Measurements from ENCODE around the gene EML2. TPM values are rescaled to one million over a fixed set of nuclear protein-coding genes. Genes with fewer than 3 reads are reported as not detected.

Gene EML2
- total RNA-seq, 1 donor from 2014 or later, result 24.6 TPM

DNA sequence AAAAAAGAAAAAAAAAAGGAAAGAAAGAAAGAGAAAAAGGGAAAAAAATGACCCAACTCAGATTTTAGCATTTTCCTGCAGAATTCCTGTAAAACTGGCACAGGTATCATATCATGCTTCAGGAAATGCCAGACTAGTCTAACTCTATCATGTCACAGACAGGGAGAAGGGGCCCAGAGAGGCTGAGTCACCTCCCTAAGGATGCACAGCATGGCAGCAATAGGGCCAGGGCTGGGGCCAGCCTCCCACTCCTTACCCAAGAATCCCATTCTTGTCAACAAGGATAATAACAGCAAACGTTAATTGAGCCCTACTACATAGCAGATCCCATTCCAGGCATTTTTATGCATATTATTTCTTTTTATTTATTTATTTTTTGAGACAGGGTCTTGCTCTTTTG is 45.7 kb downstream of the EML2 start:
- no peaks in the 10 kb centered on the region for H3K79me2 ChIP-seq (ENCODE audit: insufficient read depth, low read length)
- Mint-ChIP-seq H3K4me1 (ENCODE audit: low read depth, unreplicated experiment) (peaks cover 3% of the 10 kb centered on the region), H3K4me3 (ENCODE audit: unreplicated experiment) (no peak overlapping the region), H3K27me3 (ENCODE audit: low read depth, unreplicated experiment) (peaks cover 12% of the 10 kb centered on the region), H3K36me3 (ENCODE audit: low read depth, unreplicated experiment) (no peaks in the 10 kb centered on the region), H3K9me3 (ENCODE audit: unreplicated experiment) (peaks cover 2% of the 10 kb centered on the region), H3K27ac (ENCODE audit: unreplicated experiment) (no peak overlapping the region)
- H3K27me3 ChIP-seq (ENCODE audit: insufficient read depth, low read length), result peaks cover 6% of the 10 kb centered on the region
- H3K9me3 ChIP-seq (ENCODE audit: insufficient read depth, low read depth, low read length), result no peaks in the 10 kb centered on the region
- H4K20me1 ChIP-seq (ENCODE audit: insufficient read depth, low read length), result no peaks in the 10 kb centered on the region
- no peak overlapping the region for H3K9ac ChIP-seq (ENCODE audit: low read length)
- no peak overlapping the region for H3K27ac ChIP-seq (ENCODE audit: low read depth, low read length)
- H3K36me3 ChIP-seq (ENCODE audit: insufficient read depth, low read length), result no peaks in the 10 kb centered on the region
- H3K4me2 ChIP-seq (ENCODE audit: low read length), result no peak overlapping the region
- H3K4me3 ChIP-seq (ENCODE audit: insufficient read depth, low read depth, low read length), result no peak overlapping the region
- FAIRE-seq (no peak), DNase-seq (ENCODE audit: low read depth) (no peak)
- TF ChIP-seq, protein P1, sequence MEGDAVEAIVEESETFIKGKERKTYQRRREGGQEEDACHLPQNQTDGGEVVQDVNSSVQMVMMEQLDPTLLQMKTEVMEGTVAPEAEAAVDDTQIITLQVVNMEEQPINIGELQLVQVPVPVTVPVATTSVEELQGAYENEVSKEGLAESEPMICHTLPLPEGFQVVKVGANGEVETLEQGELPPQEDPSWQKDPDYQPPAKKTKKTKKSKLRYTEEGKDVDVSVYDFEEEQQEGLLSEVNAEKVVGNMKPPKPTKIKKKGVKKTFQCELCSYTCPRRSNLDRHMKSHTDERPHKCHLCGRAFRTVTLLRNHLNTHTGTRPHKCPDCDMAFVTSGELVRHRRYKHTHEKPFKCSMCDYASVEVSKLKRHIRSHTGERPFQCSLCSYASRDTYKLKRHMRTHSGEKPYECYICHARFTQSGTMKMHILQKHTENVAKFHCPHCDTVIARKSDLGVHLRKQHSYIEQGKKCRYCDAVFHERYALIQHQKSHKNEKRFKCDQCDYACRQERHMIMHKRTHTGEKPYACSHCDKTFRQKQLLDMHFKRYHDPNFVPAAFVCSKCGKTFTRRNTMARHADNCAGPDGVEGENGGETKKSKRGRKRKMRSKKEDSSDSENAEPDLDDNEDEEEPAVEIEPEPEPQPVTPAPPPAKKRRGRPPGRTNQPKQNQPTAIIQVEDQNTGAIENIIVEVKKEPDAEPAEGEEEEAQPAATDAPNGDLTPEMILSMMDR (IDR thresholded peaks at IDR 0.05; ENCODE audit: insufficient read depth, low read depth, low read length), result no peak
- TF ChIP-seq EZH2 (IDR thresholded peaks at IDR 0.05; ENCODE audit: insufficient read depth, low read length), result no peak
- H3K4me1 ChIP-seq (ENCODE audit: insufficient read depth, low read length), result peaks cover 2% of the 10 kb centered on the region
- H2AFZ ChIP-seq (ENCODE audit: low read depth, low read length), result no peak overlapping the region

DNA sequence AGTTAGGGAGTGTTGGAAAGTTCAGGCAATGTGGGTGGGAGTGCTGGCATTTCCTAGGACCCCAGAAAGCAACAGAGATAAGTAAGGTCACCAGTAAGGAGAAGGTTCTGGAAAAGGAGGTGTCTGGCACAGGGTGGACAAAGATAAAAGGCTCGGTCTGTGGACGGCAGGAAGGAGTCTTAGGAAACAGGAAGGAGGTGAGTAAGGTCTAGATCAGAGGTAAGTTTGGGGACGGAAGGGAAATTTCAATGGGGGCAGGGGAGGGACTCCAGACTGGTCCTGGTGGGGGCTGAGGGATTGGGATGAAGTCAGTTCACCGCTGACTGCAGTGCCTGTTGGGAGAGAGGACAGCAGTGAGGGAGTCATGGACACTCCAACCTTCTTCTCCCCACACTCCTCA is 46.8 kb downstream of the EML2 start:
- Histone ChIP-seq H3K9me3 (ENCODE audit: insufficient read depth, low read depth, low read length) (no peaks in the 10 kb centered on the region), H3K4me1 (ENCODE audit: insufficient read depth, low read length) (no peaks in the 10 kb centered on the region), H3K36me3 (ENCODE audit: insufficient read depth, low read length) (no peaks in the 10 kb centered on the region), H2AFZ (ENCODE audit: low read depth, low read length) (no peak overlapping the region), H3K4me2 (ENCODE audit: low read length) (no peak overlapping the region), H3K79me2 (ENCODE audit: insufficient read depth, low read length) (no peaks in the 10 kb centered on the region), H3K27ac (ENCODE audit: low read depth, low read length) (no peak overlapping the region), H3K27me3 (ENCODE audit: insufficient read depth, low read length) (no peaks in the 10 kb centered on the region), H4K20me1 (ENCODE audit: insufficient read depth, low read length) (no peaks in the 10 kb centered on the region), H3K9ac (ENCODE audit: low read length) (no peak overlapping the region), H3K4me3 (ENCODE audit: insufficient read depth, low read depth, low read length) (no peak overlapping the region)
- Mint-ChIP-seq H3K4me1 (ENCODE audit: low read depth, unreplicated experiment) (no peaks in the 10 kb centered on the region), H3K9me3 (ENCODE audit: unreplicated experiment) (peaks cover 2% of the 10 kb centered on the region), H3K4me3 (ENCODE audit: unreplicated experiment) (no peak overlapping the region), H3K27me3 (ENCODE audit: low read depth, unreplicated experiment) (peaks cover 7% of the 10 kb centered on the region), H3K36me3 (ENCODE audit: low read depth, unreplicated experiment) (no peaks in the 10 kb centered on the region), H3K27ac (ENCODE audit: unreplicated experiment) (no peak overlapping the region)
- FAIRE-seq (no peak), DNase-seq (ENCODE audit: low read depth) (no peak)
- TF ChIP-seq EZH2 (IDR thresholded peaks at IDR 0.05; ENCODE audit: insufficient read depth, low read length), result no peak
- TF ChIP-seq, protein P1 (IDR thresholded peaks at IDR 0.05; ENCODE audit: insufficient read depth, low read depth, low read length), result no peak

DNA sequence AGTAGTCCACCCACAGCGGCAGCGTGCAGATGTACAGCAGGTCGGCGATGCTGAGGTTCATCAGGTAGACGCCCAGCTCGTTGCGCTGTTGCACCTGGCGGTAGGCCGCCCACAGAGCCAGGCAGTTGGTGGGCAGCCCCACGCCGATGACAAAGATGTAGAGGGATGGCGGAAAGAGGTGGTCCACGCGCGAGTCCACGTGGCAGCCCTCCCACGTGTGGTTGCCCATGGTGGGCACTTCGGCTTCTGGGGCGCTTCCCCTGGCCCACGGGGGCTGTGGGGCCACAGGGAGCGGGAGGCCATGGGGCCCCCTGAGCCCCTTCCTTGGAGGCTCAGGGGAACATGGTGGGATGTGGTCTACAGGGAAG is 47.6 kb downstream of the EML2 start:
- no peak overlapping the region for H3K9ac ChIP-seq (ENCODE audit: low read length)
- H3K4me3 ChIP-seq (ENCODE audit: insufficient read depth, low read depth, low read length), result no peak overlapping the region
- H3K27ac Mint-ChIP-seq (ENCODE audit: unreplicated experiment), result no peak overlapping the region
- no peaks in the 10 kb centered on the region for H3K4me1 Mint-ChIP-seq (ENCODE audit: low read depth, unreplicated experiment)
- no peak overlapping the region for H2AFZ ChIP-seq (ENCODE audit: low read depth, low read length)
- H4K20me1 ChIP-seq (ENCODE audit: insufficient read depth, low read length), result no peaks in the 10 kb centered on the region
- no peaks in the 10 kb centered on the region for H3K36me3 ChIP-seq (ENCODE audit: insufficient read depth, low read length)
- no peak for DNase-seq (ENCODE audit: low read depth)
- no peaks in the 10 kb centered on the region for H3K79me2 ChIP-seq (ENCODE audit: insufficient read depth, low read length)
- H3K27me3 Mint-ChIP-seq (ENCODE audit: low read depth, unreplicated experiment), result peaks cover 7% of the 10 kb centered on the region
- no peak overlapping the region for H3K4me3 Mint-ChIP-seq (ENCODE audit: unreplicated experiment)
- H3K27ac ChIP-seq (ENCODE audit: low read depth, low read length), result no peak overlapping the region
- H3K4me2 ChIP-seq (ENCODE audit: low read length), result no peak overlapping the region
- H3K36me3 Mint-ChIP-seq (ENCODE audit: low read depth, unreplicated experiment), result no peaks in the 10 kb centered on the region
- no peaks in the 10 kb centered on the region for H3K27me3 ChIP-seq (ENCODE audit: insufficient read depth, low read length)
- no peaks in the 10 kb centered on the region for H3K9me3 ChIP-seq (ENCODE audit: insufficient read depth, low read depth, low read length)
- peaks cover 2% of the 10 kb centered on the region for H3K9me3 Mint-ChIP-seq (ENCODE audit: unreplicated experiment)
- H3K4me1 ChIP-seq (ENCODE audit: insufficient read depth, low read length), result no peaks in the 10 kb centered on the region
- no peak for TF ChIP-seq EZH2 (IDR thresholded peaks at IDR 0.05; ENCODE audit: insufficient read depth, low read length)
- TF ChIP-seq, protein P1 (IDR thresholded peaks at IDR 0.05; ENCODE audit: insufficient read depth, low read depth, low read length), result no peak
- no peak for FAIRE-seq
